Colonic mucosa (tissue), 4 donors: ENCODE results near the gene SLC3A2. TPM values are rescaled to one million over a fixed set of nuclear protein-coding genes. Genes with fewer than 3 reads are reported as not detected.

Source experiments
- DNase-seq: peaks from one replicate; pipeline ENCODE4 v3.0.0-alpha.2; 2020
- H3K27ac ChIP-seq: fragments of 200-600 bp; one replicate; pipeline ENCODE4 v1.8.0; 2021
- H3K27me3 ChIP-seq: fragments of 200-600 bp; one replicate; pipeline ENCODE4 v1.8.0; 2021
- H3K36me3 ChIP-seq: fragments of 200-600 bp; one replicate; pipeline ENCODE4 v1.8.0; 2021
- H3K4me1 ChIP-seq: fragments of 200-600 bp; one replicate; pipeline ENCODE4 v1.8.0; 2021; ENCODE audit warnings: mild to moderate bottlenecking
- H3K4me3 ChIP-seq: fragments of 200-600 bp; one replicate; pipeline ENCODE4 v1.8.0; 2021
- H3K9ac ChIP-seq, 2 donors: one replicate each; pipeline ENCODE4 v1.7.0; 2013; ENCODE audit warnings: control low read depth in 2 of 2, low read depth in 2 of 2, low read length in 2 of 2
- H3K9me3 ChIP-seq: fragments of 200-600 bp; one replicate; pipeline ENCODE4 v1.8.0; 2021
- intact Hi-C: fragments of 100-400 bp; cut with DNase I; formaldehyde crosslinking; loops from one replicate; pipeline ENCODE4 v1.14.1; 2022
- total RNA-seq, 2 donors: library from RNA; stranded (reverse); fragmentation: NEBNext Ultra II Directional in 1 of 2; extraction: Animal tissue kit (Norgen Biotek cat#: 25700) in 1 of 2; gene quantifications; one replicate each; pipeline ENCODE4 v1.2.1, GENCODE V29; 2021
- TF ChIP-seq, protein P1 (sequence below): fragments of 200-600 bp; IDR thresholded peaks from one replicate; pipeline ENCODE4 v1.8.0; 2022; ENCODE audit warnings: antibody characterized with exemption, mild to moderate bottlenecking
- donor health status: healthy.
- donor health status: DM: no; HTN: no; CAD: no.
- donor health status: DM: no; HTN: no; CAD: no.

SLC3A2 gene
- total RNA-seq, 2 donors from 2014 or later, result 70.4 to 116 TPM

DNA sequence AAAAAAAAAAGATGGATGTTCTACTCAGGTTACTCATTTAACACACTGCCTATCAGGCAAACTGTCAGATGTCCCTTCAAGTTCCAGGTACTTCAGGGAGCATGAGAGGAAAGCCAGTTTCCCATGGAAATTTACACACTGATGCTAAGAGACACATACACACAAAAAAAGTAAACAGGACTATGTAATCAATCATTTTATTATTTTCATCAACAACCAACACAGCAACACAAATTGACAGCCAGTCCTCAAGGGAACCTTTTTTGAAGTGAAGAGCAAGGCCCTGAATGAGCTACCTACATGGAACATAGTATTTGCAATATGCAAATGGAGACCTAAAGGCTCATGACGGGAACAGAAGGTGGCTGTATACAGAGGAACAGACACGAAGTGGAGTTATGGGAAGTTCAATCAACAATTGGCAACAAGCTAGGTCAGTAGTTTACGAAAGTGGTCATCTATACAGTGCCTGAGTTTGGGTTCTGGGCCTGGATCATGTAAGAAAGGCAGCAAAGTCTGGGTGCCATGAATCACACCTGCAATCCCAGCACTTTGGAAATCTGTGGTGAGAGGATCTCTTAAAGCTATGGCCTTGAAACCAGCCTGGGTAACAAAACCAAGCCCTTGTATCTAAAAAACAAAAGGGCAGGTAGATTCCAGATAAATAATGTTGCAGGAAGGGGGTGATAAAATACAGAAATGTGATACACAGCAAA, 28.7 kb upstream of the SLC3A2 start:
- no peak for DNase-seq
- H3K27ac ChIP-seq, result no peak overlapping the region

DNA sequence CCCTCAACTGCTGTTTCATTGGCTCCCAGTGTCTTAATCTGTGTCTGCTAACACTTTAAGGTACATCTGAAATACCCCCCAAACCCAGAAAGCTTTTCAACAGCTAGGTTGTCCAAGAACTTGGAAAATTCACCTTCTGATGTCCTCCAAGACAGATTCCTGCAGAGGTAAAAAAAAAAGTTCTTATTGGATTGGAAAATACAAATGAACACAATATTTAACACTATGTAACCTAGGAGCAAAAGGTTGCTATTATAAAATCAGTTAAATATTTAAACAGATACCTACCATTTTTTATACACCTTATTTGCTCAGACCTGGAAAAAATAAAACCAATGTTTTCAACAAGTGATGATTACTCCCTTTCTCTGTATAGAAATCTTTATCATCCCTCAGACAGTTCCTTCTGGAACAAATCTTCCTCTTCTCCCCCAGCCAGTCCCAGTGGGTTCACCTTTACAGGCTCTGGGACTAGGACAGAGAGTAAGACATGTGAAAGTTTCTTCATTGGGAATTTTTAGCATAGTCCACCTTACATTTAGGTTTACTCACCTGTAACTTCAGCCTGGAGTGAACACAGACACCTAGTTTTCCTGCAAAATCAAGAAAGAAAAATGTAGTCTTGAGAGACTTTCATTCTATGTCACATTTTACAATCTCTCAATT, 28.0 kb upstream of the SLC3A2 start:
- DNase-seq, result no peak
- TF ChIP-seq, protein P1, sequence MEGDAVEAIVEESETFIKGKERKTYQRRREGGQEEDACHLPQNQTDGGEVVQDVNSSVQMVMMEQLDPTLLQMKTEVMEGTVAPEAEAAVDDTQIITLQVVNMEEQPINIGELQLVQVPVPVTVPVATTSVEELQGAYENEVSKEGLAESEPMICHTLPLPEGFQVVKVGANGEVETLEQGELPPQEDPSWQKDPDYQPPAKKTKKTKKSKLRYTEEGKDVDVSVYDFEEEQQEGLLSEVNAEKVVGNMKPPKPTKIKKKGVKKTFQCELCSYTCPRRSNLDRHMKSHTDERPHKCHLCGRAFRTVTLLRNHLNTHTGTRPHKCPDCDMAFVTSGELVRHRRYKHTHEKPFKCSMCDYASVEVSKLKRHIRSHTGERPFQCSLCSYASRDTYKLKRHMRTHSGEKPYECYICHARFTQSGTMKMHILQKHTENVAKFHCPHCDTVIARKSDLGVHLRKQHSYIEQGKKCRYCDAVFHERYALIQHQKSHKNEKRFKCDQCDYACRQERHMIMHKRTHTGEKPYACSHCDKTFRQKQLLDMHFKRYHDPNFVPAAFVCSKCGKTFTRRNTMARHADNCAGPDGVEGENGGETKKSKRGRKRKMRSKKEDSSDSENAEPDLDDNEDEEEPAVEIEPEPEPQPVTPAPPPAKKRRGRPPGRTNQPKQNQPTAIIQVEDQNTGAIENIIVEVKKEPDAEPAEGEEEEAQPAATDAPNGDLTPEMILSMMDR, result no peak
- peaks cover 6% of the 10 kb centered on the region for H3K36me3 ChIP-seq
- H3K4me3 ChIP-seq, result no peak overlapping the region
- peaks cover 10% of the 10 kb centered on the region for H3K4me1 ChIP-seq
- intact Hi-C loops, result no loop called here
- peak overlapping the region in 1 of 2 donors; percentile 44 for H3K9ac ChIP-seq
- no peaks in the 10 kb centered on the region for H3K9me3 ChIP-seq
- no peaks in the 10 kb centered on the region for H3K27me3 ChIP-seq
- no peak overlapping the region for H3K27ac ChIP-seq

More for the DNA sequence above, 28.7 kb upstream of the SLC3A2 start:
- TF ChIP-seq, protein P1, result no peak
- intact Hi-C loops, result no loop called here
- H3K4me1 ChIP-seq, result peaks cover 10% of the 10 kb centered on the region
- H3K36me3 ChIP-seq, result peaks cover 6% of the 10 kb centered on the region
- H3K9me3 ChIP-seq, result no peaks in the 10 kb centered on the region
- no peak overlapping the region for H3K4me3 ChIP-seq
- peak overlapping the region in 1 of 2 donors; percentile 10 for H3K9ac ChIP-seq
- H3K27me3 ChIP-seq, result no peaks in the 10 kb centered on the region

DNA sequence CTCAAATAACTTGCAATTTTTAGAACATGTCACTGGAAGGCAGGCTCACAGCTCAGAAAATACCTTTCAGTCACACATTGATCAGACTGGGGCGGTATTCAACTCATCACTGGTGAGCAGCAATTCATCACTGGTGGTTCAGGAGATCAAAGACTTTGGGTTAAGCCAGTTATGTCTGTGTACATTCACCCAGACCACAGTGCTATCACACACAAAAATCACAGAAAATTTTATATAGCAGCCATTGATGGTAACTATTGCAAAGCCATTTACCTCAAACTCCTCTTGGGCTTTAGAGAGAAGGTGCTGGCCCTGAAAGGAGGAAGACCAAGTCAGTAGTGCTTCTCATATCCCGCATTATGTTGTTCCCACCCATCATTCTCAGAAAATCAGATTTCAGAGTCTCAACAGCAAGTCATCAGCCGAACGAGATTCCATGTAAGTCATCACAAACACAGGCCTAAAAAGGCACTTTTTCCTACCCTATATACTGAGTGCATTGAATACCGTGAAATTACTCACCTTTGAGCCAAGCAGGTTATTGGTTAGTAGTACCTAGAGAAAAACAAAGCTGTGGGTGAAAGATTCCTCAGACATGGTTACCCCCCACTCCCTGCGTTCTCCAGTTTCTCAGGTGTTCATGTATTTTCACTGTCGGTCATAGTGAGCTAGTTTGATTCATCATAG, 27.3 kb upstream of the SLC3A2 start:
- H3K9ac ChIP-seq, result peak overlapping the region in 1 of 2 donors; percentile 98
- H3K27ac ChIP-seq, result no peak overlapping the region
- TF ChIP-seq, protein P1, result no peak
- no peaks in the 10 kb centered on the region for H3K27me3 ChIP-seq
- peaks cover 10% of the 10 kb centered on the region for H3K4me1 ChIP-seq
- H3K36me3 ChIP-seq, result peaks cover 6% of the 10 kb centered on the region
- DNase-seq, result no peak
- intact Hi-C loops, result no loop called here
- no peaks in the 10 kb centered on the region for H3K9me3 ChIP-seq
- peak overlapping the region; percentile 87 for H3K4me3 ChIP-seq

DNA sequence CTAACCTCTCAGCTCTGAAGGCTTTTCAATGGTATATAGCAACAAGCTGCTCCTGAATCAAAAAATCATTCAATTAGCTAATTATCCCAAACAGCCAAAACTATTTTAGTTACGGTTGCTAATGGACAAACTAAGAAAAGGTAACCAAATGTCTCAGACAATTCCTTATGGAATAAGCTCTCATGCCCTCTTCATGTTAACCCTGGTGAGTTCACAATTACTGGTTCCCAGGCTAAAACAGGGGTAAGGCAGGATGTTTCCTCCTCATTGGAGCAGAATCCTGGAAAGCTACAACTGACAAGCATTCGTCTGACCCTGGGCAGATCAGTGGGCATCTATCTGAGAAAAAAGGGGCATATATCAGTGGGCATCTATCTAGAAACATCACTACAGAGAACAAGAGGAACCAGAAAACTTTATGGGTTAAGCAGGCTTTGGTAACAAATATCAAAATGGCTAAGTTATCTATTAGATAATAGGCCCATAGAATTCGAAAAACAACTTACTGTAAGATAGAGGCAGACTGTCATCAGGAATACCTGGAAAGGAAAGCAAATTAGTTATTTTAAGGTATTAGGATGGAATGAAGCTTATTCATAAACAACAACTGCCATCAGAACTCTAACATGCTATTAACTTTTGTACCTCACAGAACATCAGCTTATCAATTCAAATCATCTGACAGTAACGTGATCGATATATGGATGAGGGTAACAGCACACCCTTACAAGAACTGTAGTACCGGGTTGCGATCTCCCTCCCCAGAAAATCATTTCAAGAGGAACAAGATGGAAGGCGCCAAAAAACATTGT, 26.5 kb upstream of the SLC3A2 start:
- peak overlapping the region; percentile 2 to 98 for H3K9ac ChIP-seq
- intact Hi-C loops, result no loop called here
- no peaks in the 10 kb centered on the region for H3K27me3 ChIP-seq

More for the DNA sequence above, 26.5 kb upstream of the SLC3A2 start:
- Histone ChIP-seq H3K9me3 (no peaks in the 10 kb centered on the region), H3K27ac (no peak overlapping the region), H3K4me3 (peak overlapping the region; percentile 87), H3K36me3 (peaks cover 6% of the 10 kb centered on the region), H3K4me1 (peaks cover 10% of the 10 kb centered on the region)
- no peak for DNase-seq
- TF ChIP-seq, protein P1, result no peak
